Measurements from ENCODE around the gene ZFAND3.

- no peak for TF ChIP-seq CTCF (IDR thresholded peaks at IDR 0.05; ENCODE audit: low read length)
- no peak for TF ChIP-seq EZH2 (IDR thresholded peaks at IDR 0.05; ENCODE audit: borderline replicate concordance, low read length)
These were observed 93.7 kb downstream of the ZFAND3 start for GRCh38 chr6:37913210-37913609.

Data from OCI-LY1 (cell line).